Endodermal cell (in vitro differentiated cells): Measurements from ENCODE around the gene CRYGA. TPM values are rescaled to one million over a fixed set of nuclear protein-coding genes. Genes with fewer than 3 reads are reported as not detected.
A peak's percentile ranks its signal among the peaks of the same experiment; 100 is the strongest.

Experiments used
- DNase-seq: peaks from one replicate; pipeline ENCODE4 v3.0.0-alpha.2; 2017
- H3K27ac ChIP-seq: 2 replicates; pipeline ENCODE4 v1.5.1; 2013; ENCODE audit warnings: mild to moderate bottlenecking, low read depth, low read length, moderate library complexity
- H3K27me3 ChIP-seq: 2 replicates; pipeline ENCODE4 v1.6.1; 2013; ENCODE audit warnings: mild to moderate bottlenecking, low read length, moderate library complexity; ENCODE audit not compliant: insufficient read depth, control insufficient read depth, poor library complexity, severe bottlenecking
- H3K36me3 ChIP-seq: 2 replicates; pipeline ENCODE4 v1.7.0; 2013; ENCODE audit warnings: mild to moderate bottlenecking, low read length, moderate library complexity; ENCODE audit not compliant: control insufficient read depth, insufficient read depth
- H3K4me1 ChIP-seq: one replicate; pipeline ENCODE4 v1.7.0; 2013; ENCODE audit warnings: low read length; ENCODE audit not compliant: control insufficient read depth, insufficient read depth
- H3K4me3 ChIP-seq: 2 replicates; pipeline ENCODE4 v1.5.1; 2013; ENCODE audit warnings: mild to moderate bottlenecking, low read length, moderate library complexity
- H3K9ac ChIP-seq: 2 replicates; pipeline ENCODE4 v1.6.1; 2013; ENCODE audit warnings: mild to moderate bottlenecking, low read length, moderate library complexity; ENCODE audit not compliant: poor library complexity, severe bottlenecking; ENCODE audit errors: extremely low read depth
- H3K9me3 ChIP-seq: 2 replicates; pipeline ENCODE4 v1.6.1; 2013; ENCODE audit warnings: mild to moderate bottlenecking, low read length, moderate library complexity; ENCODE audit not compliant: control insufficient read depth
- H3K27ac Mint-ChIP-seq: 2 replicates; pipeline ENCODE4 v1.8.0; 2020; ENCODE audit warnings: mixed read lengths
- H3K27me3 Mint-ChIP-seq: 2 replicates; pipeline ENCODE4 v1.8.0; 2021; ENCODE audit warnings: mild to moderate bottlenecking, mixed read lengths; ENCODE audit not compliant: insufficient read depth
- H3K36me3 Mint-ChIP-seq: 2 replicates; pipeline ENCODE4 v1.8.0; 2020; ENCODE audit warnings: low read depth, mixed read lengths
- H3K4me1 Mint-ChIP-seq: 2 replicates; pipeline ENCODE4 v1.8.0; 2020; ENCODE audit warnings: mixed read lengths
- H3K4me3 Mint-ChIP-seq: 2 replicates; pipeline ENCODE4 v1.8.0; 2020; ENCODE audit warnings: mild to moderate bottlenecking, moderate library complexity, mixed read lengths
- H3K9me3 Mint-ChIP-seq: 2 replicates; pipeline ENCODE4 v1.8.0; 2020; ENCODE audit warnings: mild to moderate bottlenecking, mixed read lengths
- WGBS, 2 experiments: methylation state at CpG; one replicate each; pipeline versions ENCODE4 v1.1.5 to v1.1.7; 2013; ENCODE audit warnings: missing lambda C conversion rate in 2 of 2, mixed read lengths in 1 of 2; ENCODE audit not compliant: insufficient coverage in 1 of 2, insufficient read length in 1 of 2; 5-methylcytosine and 5-hydroxymethylcytosine counted together
- long read RNA-seq, 4 experiments: library from polyadenylated mRNA in 2 of 4; library from RNA in 1 of 4; library from capped mRNA in 1 of 4; stranded (forward) in 3 of 4; unstranded in 1 of 4; transcript quantifications; one replicate each; pipeline ENCODE4 v2.0.0, GENCODE V29; 2020 to 2021; ENCODE audit warnings: inconsistent platforms in 1 of 4
- polyA plus RNA-seq, 2 experiments: library from polyadenylated mRNA; stranded (reverse); fragments of 50-300 nt; gene quantifications; one replicate each; pipeline ENCODE4 v1.2.3, GENCODE V29; 2013
- total RNA-seq, 2 donors: library from RNA; stranded (reverse); fragmentation: NEBNext Ultra II Directional in 1 of 2; extraction: Animal tissue kit (Norgen Biotek cat#: 25700) in 1 of 2; gene quantifications; 2 replicates in 1 of 2; 3 replicates in 1 of 2; pipeline ENCODE4 v1.2.1, GENCODE V29; 2021
- TF ChIP-seq, protein P1 (sequence below): fragments of 200-600 bp; sonication (generic); conservative IDR thresholded peaks from 2 replicates; pipeline ENCODE4 v1.5.0; 2021; ENCODE audit warnings: antibody characterized with exemption, mild to moderate bottlenecking

Gene CRYGA, protein sequence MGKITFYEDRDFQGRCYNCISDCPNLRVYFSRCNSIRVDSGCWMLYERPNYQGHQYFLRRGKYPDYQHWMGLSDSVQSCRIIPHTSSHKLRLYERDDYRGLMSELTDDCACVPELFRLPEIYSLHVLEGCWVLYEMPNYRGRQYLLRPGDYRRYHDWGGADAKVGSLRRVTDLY
- not detected for total RNA-seq
- not detected for polyA plus RNA-seq (2013, experiment 1 of 2)
- polyA plus RNA-seq (2013, experiment 2 of 2) = not detected
- long read RNA-seq, experiment 1 = 0 reads
- long read RNA-seq, experiment 2 = 0 reads
- long read RNA-seq, experiment 3 = 0 reads
- long read RNA-seq, experiment 4 = 0 reads

GRCh38 chr2:208163489-208163888 lies at the start of gene CRYGA:
TSS of gene CRYGA (minus strand) at chr2:208163589. CDS start at chr2:208163556, 33 bp downstream.
- WGBS, 2 experiments = 79% methylated on average over 2 of the region's 2 CpGs; no CpG with 5 or more reads in 1 of the 2 experiments
- Mint-ChIP-seq H3K27ac (peak within 1 kb of the TSS; percentile 24), H3K27me3 (no peaks in the 10 kb centered on the region), H3K36me3 (no peaks in the 10 kb centered on the region), H3K4me1 (peaks cover 15% of the 10 kb centered on the region), H3K4me3 (no peak within 1 kb of the TSS), H3K9me3 (no peaks in the 10 kb centered on the region)
- H3K27me3 ChIP-seq = no peaks in the 10 kb centered on the region
- TF ChIP-seq, protein P1, sequence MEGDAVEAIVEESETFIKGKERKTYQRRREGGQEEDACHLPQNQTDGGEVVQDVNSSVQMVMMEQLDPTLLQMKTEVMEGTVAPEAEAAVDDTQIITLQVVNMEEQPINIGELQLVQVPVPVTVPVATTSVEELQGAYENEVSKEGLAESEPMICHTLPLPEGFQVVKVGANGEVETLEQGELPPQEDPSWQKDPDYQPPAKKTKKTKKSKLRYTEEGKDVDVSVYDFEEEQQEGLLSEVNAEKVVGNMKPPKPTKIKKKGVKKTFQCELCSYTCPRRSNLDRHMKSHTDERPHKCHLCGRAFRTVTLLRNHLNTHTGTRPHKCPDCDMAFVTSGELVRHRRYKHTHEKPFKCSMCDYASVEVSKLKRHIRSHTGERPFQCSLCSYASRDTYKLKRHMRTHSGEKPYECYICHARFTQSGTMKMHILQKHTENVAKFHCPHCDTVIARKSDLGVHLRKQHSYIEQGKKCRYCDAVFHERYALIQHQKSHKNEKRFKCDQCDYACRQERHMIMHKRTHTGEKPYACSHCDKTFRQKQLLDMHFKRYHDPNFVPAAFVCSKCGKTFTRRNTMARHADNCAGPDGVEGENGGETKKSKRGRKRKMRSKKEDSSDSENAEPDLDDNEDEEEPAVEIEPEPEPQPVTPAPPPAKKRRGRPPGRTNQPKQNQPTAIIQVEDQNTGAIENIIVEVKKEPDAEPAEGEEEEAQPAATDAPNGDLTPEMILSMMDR = no peak
- H3K27ac ChIP-seq = no peak within 1 kb of the TSS
- no peaks in the 10 kb centered on the region for H3K36me3 ChIP-seq
- H3K4me3 ChIP-seq = no peak within 1 kb of the TSS
- no peaks in the 10 kb centered on the region for H3K9me3 ChIP-seq
- H3K9ac ChIP-seq = no peak within 1 kb of the TSS
- H3K4me1 ChIP-seq = peaks cover 4% of the 10 kb centered on the region
- DNase-seq = no peak

- H3K9ac ChIP-seq = no peak overlapping the region
- Mint-ChIP-seq H3K27ac (no peak overlapping the region), H3K27me3 (no peaks in the 10 kb centered on the region), H3K36me3 (no peaks in the 10 kb centered on the region), H3K9me3 (no peaks in the 10 kb centered on the region), H3K4me3 (no peak overlapping the region), H3K4me1 (peaks cover 25% of the 10 kb centered on the region)
- H3K27ac ChIP-seq = no peak overlapping the region
- 93 to 94% methylated on average over 6 to 9 of the region's 9 CpGs for WGBS, 2 experiments
- TF ChIP-seq, protein P1 = no peak
- H3K36me3 ChIP-seq = no peaks in the 10 kb centered on the region
- H3K4me1 ChIP-seq = peaks cover 3% of the 10 kb centered on the region
- no peaks in the 10 kb centered on the region for H3K9me3 ChIP-seq
- no peak for DNase-seq
- no peaks in the 10 kb centered on the region for H3K27me3 ChIP-seq
- H3K4me3 ChIP-seq = no peak overlapping the region
These were observed 47.5 kb upstream of the CRYGA start for GRCh38 chr2:208210688-208211451.

- WGBS, 2 experiments = 91 to 98% methylated on average over 5 to 9 of the region's 9 CpGs
- Histone ChIP-seq H3K27me3 (no peaks in the 10 kb centered on the region), H3K27ac (no peak overlapping the region), H3K9me3 (no peaks in the 10 kb centered on the region), H3K4me1 (no peaks in the 10 kb centered on the region), H3K4me3 (no peak overlapping the region), H3K9ac (no peak overlapping the region), H3K36me3 (no peaks in the 10 kb centered on the region)
- DNase-seq = no peak
- TF ChIP-seq, protein P1 = no peak
- Mint-ChIP-seq H3K9me3 (no peaks in the 10 kb centered on the region), H3K4me3 (no peak overlapping the region), H3K27ac (no peak overlapping the region), H3K27me3 (no peaks in the 10 kb centered on the region), H3K4me1 (peaks cover 7% of the 10 kb centered on the region), H3K36me3 (no peaks in the 10 kb centered on the region)
These were observed 45.1 kb upstream of the CRYGA start for GRCh38 chr2:208208335-208209085.
